Right renal pelvis (tissue), 4 donors: Measurements from ENCODE around the gene COL4A6. TPM values are rescaled to one million over a fixed set of nuclear protein-coding genes. Genes with fewer than 3 reads are reported as not detected.

ENCODE experiments used
- DNase-seq, 4 donors: peaks; one replicate each; pipeline ENCODE4 v3.0.0-alpha.2; 2013; ENCODE audit warnings: low read depth in 4 of 4, low spot score in 3 of 4, missing footprints in 1 of 4
- polyA plus RNA-seq, 4 donors: library from polyadenylated mRNA; unstranded; fragments of 120-200 nt; gene quantifications; one replicate each; pipeline ENCODE4 v1.2.1, GENCODE V29; 2013; ENCODE audit not compliant: insufficient read length in 4 of 4

COL4A6 gene
- polyA plus RNA-seq, 4 donors = 16.6 to 17.8 (median 17.3) TPM

DNA sequence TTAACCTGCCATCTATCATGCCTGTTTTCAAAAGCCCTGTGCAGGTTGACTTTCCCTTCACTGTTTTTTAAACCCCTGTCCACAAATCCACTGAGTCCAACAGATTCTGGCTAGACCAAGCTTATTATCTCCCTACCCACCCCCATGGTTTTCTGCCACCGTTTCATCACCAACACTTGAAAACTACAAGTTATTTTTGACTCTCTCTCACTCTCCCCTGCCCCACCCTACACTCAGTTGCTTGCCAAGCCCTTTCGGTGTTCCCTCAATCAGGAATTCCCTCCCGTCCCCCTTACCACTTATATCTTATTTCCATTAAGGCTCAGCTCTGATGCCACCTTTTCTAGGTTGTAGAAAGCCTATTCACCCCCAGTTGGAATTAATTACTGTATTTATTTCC, 316.9 kb downstream of the COL4A6 start:
- no peak for DNase-seq

DNA sequence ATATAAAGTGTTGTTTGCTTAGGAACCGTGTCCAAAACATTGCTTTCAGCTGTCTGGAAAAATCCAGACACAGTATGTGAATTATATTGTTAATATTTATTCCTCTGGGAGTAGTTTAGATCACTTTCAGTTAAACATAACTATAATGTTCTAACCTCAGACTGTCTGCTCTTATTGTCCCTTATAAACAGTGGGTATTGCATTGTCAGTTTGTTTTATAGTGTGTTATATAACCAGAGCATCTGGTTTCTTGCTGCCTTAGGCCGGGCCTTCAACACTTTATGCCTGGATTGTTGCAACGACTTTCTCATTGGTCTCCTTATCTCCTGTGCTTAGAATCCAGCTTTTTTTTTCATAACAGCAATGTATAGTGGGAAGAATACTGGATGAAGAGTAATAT, 320.2 kb downstream of the COL4A6 start:
- DNase-seq = no peak

DNA sequence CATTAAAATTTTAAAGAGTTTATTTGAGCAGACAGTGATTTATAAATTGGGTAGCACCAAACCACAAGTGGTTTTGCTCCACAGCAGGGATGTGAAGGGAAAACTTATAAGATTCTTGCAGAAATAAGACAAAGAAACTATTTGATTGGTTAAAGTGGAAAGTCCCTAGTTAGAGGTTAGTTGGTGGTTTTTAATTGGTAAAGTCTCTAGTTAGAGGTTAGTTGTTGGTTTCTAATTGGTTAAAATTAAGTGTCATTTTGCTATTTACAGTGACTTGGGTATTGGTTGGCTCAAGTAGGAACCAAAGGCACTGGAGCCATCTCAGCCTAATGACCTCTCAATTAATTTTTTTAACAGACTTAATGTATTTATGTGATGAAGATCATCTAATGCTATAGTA, 323.7 kb downstream of the COL4A6 start:
- no peak for DNase-seq

Other genes starting within 250 kb of the COL4A6 start
- gene COL4A5, start 1.4 kb upstream of the COL4A6 start, polyA plus RNA-seq = 100 to 1,000 TPM; 123 to 163 (median 148) TPM